ENCODE results near the gene MCU.
"Not testable (repeated sequence)": the region's sequence is repeated elsewhere in the genome, so short reads cannot be mapped to it uniquely, and the experiment has no call there.

The MCU gene

DNA sequence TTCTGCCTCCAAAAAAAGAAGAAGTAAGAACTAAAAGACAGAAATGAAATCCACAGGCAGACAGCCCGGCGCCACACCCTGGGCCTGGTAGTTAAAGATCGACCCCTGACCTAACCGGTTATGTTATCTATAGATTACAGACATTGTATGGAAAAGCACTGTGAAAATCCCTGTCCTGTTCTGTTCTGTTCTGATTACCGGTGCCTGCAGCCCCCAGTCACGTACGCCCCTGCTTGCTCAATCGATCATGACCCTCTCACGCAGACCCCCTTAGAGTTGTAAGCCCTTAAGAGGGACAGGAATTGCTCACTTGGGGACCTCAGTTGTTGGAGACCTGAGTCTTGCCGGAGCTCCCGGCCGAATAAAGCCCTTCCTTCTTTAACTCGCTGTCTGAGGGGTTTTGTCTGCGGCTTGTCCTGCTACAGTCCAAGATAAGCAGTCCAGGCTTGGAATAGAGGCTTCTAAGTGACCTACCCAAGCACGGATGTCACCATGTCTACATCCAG is 212.1 kb downstream of the MCU start:
- not testable (repeated sequence) for DNase-seq (ENCODE audit: low spot score)

- DNase-seq (ENCODE audit: low spot score) = no peak
Measured at GRCh38 chr10:72904806-72905205, 212.9 kb downstream of the MCU start.

GRCh38 chr10:72906446-72906845 is 214.5 kb downstream of the MCU start:
- DNase-seq (ENCODE audit: low spot score) = no peak

- no peak for DNase-seq (ENCODE audit: low spot score)
Measured at GRCh38 chr10:72910705-72911104, 218.8 kb downstream of the MCU start.

DNA sequence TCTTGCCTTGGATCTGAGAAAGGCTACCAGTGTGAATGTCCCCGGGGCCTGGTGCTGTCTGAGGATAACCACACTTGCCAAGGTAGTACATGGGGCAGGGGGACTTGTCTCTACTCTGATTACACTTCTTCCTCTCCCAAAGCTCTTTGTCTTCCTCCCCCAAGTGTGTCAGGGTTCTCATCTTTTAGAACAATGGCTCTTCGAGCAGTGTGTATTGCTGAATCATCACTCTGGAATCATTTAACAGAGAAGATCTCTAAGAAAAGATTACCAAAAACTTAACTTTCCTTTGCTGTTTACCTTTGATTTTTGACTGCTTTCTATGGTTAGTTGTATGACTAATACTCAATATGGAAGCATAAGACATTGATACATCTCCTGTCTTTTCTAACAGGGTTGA is 219.8 kb downstream of the MCU start:
- DNase-seq (ENCODE audit: low spot score) = no peak

- DNase-seq (ENCODE audit: low spot score) = no peak
Measured at GRCh38 chr10:72912736-72913135, 220.8 kb downstream of the MCU start.

- no peak for DNase-seq (ENCODE audit: low spot score)
Measured at GRCh38 chr10:72913287-72913686, 221.3 kb downstream of the MCU start.

- DNase-seq (ENCODE audit: low spot score) = not testable (repeated sequence)
Measured at GRCh38 chr10:72917201-72917600, 225.3 kb downstream of the MCU start.

DNA sequence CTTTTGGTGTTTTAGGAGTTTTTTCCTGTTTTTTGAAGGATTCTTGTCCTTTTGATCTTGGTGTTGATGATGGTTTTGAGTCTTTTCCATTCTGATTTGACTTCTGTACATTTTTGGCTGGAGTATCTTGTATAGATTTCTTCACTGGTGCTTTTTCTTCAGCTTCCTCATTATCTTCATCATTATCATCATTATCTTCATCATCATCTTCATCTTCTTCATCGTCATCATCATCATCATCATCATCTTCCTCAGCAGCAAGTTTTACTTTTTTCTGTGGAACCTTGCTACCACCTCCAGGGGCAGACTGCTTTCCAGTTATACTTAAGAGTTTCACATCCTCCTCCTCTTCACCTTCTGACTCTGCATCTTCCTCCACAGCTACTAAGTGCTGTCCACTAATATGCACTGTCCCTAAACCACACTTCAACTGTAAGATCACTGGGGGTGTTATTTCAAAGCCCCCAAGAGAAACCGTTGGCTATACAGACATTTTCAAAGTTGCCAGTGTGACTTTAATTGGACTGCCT is 225.9 kb downstream of the MCU start:
- not testable (repeated sequence) for DNase-seq (ENCODE audit: low spot score)

DNA sequence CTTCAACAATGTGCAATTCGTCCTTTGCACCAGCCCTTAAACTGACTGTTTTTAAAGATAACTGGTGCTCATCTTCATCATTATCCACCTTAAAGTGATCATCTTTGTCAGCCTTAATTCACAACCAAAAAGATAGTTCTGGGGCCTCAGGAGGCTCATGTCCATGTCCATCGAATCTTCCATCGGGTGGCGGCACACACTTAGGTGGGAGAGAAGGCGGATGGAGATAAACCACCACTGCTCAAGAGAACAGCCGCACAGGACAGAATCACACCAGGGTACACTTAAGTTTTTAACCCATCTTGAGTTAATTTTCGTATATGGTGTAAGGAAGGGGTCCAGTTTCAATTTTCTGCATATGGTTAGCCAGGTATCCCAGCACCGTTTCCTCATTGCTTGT is 226.4 kb downstream of the MCU start:
- no peak for DNase-seq (ENCODE audit: low spot score)

DNA sequence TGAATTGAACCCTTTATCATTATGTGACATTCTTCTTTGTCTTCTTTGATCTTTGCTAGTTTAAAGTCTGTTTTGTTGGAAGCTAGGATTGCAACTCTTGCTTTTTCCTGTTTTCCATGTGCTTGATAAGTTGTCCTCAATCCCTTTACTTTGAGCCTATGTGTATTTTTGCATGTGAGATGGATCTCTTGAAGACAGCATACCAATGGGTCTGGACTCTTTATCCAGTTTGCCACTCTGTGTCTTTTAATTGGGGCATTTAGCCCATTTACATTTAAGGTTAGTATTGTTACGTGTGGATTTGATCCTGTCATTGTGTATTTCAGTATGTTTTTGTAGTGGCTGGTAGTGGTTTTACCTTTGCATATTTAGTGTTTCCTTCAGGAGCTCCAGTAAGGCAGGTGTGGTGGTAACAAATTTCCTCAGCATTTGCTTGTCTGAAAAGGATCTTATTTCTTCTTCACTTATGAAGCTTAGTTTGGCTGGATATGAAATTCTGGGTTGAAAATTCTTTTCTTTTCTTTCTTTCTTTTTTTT is 229.3 kb downstream of the MCU start:
- not testable (repeated sequence) for DNase-seq (ENCODE audit: low spot score)

DNA sequence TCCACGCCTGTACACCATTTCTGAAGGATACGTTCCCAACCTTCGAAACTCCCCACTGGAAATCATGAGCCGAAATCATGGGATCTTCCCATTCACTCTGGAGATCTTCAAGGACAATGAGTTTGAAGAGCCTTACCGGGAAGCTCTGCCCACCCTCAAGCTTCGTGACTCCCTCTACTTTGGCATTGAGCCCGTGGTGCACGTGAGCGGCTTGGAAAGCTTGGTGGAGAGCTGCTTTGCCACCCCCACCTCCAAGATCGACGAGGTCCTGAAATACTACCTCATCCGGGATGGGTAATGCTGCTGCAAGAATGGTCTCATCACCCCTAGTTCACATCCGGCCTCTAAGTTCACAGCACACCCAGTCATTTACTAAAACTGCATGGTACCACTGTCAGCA is 232.4 kb downstream of the MCU start:
- DNase-seq (ENCODE audit: low spot score) = no peak

GRCh38 chr10:72925951-72926465 is 234.1 kb downstream of the MCU start:
- DNase-seq (ENCODE audit: low spot score) = no peak

DNA sequence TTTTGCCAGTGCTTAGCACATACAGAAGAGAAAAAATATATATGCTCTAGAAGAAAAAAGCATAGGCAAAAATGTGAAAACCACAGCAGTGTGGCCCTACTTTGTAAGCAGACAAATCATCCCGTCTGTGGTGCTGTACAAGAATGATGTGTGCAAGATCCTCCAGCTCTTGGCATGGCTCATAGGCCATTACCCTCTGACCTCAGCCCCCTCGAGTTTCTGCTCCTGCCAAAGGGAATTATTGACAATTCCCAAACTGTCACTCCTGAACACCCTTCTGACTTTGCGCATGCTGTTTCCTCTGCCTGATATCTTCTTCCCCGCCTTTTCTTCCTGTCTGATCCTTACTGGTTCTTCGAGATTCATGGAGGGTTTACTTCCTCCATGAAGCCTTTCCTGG is 235.5 kb downstream of the MCU start:
- DNase-seq (ENCODE audit: low spot score) = no peak

- no peak for DNase-seq (ENCODE audit: low spot score)
Measured at GRCh38 chr10:72928798-72929197, 236.9 kb downstream of the MCU start.

DNA sequence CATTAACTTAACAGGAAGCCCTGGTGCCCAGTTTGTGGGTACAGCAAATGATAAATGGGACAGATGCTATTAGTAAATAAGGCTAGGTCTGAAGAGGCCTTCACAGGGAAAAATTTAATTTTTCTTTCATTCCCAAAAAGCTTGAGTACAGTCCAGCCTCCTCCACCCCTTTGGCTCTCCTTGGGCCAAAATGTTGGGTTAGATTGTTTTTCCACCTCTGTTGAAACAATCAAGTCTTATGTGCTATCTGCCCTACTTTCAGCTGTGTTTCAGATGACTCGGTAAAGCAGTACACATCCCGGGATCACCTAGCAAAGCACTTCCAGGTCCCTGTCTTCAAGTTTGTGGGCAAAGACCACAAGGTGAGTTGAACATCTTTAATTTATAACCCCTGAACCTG is 238.3 kb downstream of the MCU start:
- DNase-seq (ENCODE audit: low spot score) = no peak

GRCh38 chr10:72932259-72933015 is 240.5 kb downstream of the MCU start:
- no peak for DNase-seq (ENCODE audit: low spot score)

DNA sequence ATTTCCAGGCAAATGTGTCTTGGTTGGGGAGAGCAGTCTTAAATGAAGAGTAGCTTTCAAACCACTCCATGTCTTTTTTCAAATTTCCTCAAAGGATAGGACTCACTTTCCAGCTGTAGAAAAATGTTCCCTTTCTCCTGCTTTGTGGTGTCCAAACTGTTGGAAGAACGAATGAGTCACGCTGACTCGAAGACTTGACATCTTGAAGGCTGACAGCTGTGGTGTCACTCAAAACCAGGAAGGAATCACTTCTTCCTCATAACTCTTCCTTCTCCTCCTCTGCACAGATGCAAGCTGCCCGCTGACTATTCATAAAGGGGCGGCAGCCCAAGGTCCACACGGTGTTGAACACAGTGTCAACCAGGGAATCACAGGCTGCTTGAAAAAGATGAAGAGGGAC is 243.4 kb downstream of the MCU start:
- DNase-seq (ENCODE audit: low spot score) = no peak

Measured in kidney capillary endothelial cell (primary cell).